Brain microvascular endothelial cell (primary cell): ENCODE results near the gene BMP8A.

ENCODE experiments used
- DNase-seq: peaks from one replicate; pipeline ENCODE4 v3.0.0-alpha.2; 2020
- H3K27ac ChIP-seq: fragments of 250-450 bp; sonication (Bioruptor Pico); 2 replicates; pipeline ENCODE4 v1.5.1; 2020; ENCODE audit warnings: mild to moderate bottlenecking, moderate library complexity
- H3K27me3 ChIP-seq: fragments of 250-450 bp; sonication (Bioruptor Pico); replicated peaks from 2 replicates; pipeline ENCODE4 v1.5.1; 2020; ENCODE audit warnings: mild to moderate bottlenecking
- H3K36me3 ChIP-seq: fragments of 250-450 bp; sonication (Bioruptor Pico); replicated peaks from 2 replicates; pipeline ENCODE4 v1.5.1; 2020; ENCODE audit warnings: mild to moderate bottlenecking
- H3K4me3 ChIP-seq: 2 replicates; pipeline ENCODE4 v1.5.1; 2011; ENCODE audit warnings: low read depth, mild to moderate bottlenecking, control low read depth, low read length, moderate library complexity
- CTCF ChIP-seq: IDR thresholded peaks from 2 replicates; pipeline ENCODE4 v1.5.1; 2011; ENCODE audit warnings: low read depth, mild to moderate bottlenecking, moderate library complexity, low read length, control low read depth, inconsistent platforms; ENCODE audit errors: missing control alignments
- in situ Hi-C: cut with HindIII; loops from 2 replicates; pipeline ENCODE4 v1.10.0; 2017; ENCODE audit warnings: low sequenced_read_pairs, low pct_ligation_motif_present

BMP8A gene

GRCh38 chr1:39528082-39528481, 36.6 kb downstream of the BMP8A start:
- H3K36me3 ChIP-seq, result peaks cover 21% of the 10 kb centered on the region

GRCh38 chr1:39529901-39530535, 38.6 kb downstream of the BMP8A start:
- H3K27ac ChIP-seq, result no peak overlapping the region
- no peaks in the 10 kb centered on the region for H3K27me3 ChIP-seq
- H3K4me3 ChIP-seq, result no peak overlapping the region
- H3K36me3 ChIP-seq, result peaks cover 21% of the 10 kb centered on the region
- in situ Hi-C loops, result no loop called here
- no peak for TF ChIP-seq CTCF
- DNase-seq, result no peak

More at GRCh38 chr1:39528082-39528481, 36.6 kb downstream of the BMP8A start:
- Histone ChIP-seq H3K27me3 (no peaks in the 10 kb centered on the region), H3K4me3 (no peak overlapping the region), H3K27ac (no peak overlapping the region)
- no peak for TF ChIP-seq CTCF
- in situ Hi-C loops, result no loop called here
- DNase-seq, result no peak

GRCh38 chr1:39531526-39531925, 40.1 kb downstream of the BMP8A start:
- Histone ChIP-seq H3K27ac (no peak overlapping the region), H3K4me3 (no peak overlapping the region), H3K36me3 (peaks cover 21% of the 10 kb centered on the region), H3K27me3 (no peaks in the 10 kb centered on the region)
- no peak for TF ChIP-seq CTCF
- in situ Hi-C loops, result no loop called here
- DNase-seq, result no peak

- Histone ChIP-seq H3K4me3 (no peak overlapping the region), H3K27me3 (no peaks in the 10 kb centered on the region), H3K36me3 (peaks cover 16% of the 10 kb centered on the region), H3K27ac (no peak overlapping the region)
- no peak for DNase-seq
- in situ Hi-C loops, result no loop called here
- no peak for TF ChIP-seq CTCF
Measured at GRCh38 chr1:39533442-39533841, 42.0 kb downstream of the BMP8A start.

- H3K27ac ChIP-seq, result no peak overlapping the region
- H3K36me3 ChIP-seq, result peaks cover 5% of the 10 kb centered on the region
- no peaks in the 10 kb centered on the region for H3K27me3 ChIP-seq
- no peak for DNase-seq
- no peak for TF ChIP-seq CTCF
- in situ Hi-C loops, result no loop called here
- no peak overlapping the region for H3K4me3 ChIP-seq
Measured at GRCh38 chr1:39538531-39539251, 47.3 kb downstream of the BMP8A start.
